Ammon's horn (tissue), 1 donor: ENCODE measurements around the gene ANKRD36B.
"Not testable (repeated sequence)": the region's sequence is repeated elsewhere in the genome, so short reads cannot be mapped to it uniquely, and the experiment has no call there.

Source experiments
- DNase-seq: peaks from one replicate; pipeline ENCODE4 v3.0.0-alpha.2; 2016; ENCODE audit warnings: low spot score

Gene ANKRD36B

GRCh38 chr2:97549058-97549457, 40.6 kb downstream of the ANKRD36B start:
- DNase-seq: not testable (repeated sequence)

DNA sequence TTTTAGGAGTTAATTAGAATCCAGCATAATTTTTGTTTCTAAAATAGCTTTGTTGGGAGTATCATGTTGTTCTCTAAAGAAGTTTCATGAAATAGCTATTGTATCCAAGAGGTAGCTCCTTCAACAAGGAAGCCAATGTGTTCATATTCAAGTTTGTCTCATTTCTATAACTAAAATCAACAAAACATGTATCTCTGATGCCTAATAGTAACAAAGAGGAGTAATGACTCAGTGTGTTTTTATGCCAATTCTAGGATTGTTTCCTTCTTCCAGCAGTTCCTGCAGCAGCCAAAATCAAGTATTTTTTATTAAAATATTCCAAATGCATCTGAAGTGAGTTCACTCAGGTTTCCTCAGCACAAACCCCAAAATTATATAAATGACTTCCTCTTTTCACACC, 41.1 kb downstream of the ANKRD36B start:
- not testable (repeated sequence) for DNase-seq

DNA sequence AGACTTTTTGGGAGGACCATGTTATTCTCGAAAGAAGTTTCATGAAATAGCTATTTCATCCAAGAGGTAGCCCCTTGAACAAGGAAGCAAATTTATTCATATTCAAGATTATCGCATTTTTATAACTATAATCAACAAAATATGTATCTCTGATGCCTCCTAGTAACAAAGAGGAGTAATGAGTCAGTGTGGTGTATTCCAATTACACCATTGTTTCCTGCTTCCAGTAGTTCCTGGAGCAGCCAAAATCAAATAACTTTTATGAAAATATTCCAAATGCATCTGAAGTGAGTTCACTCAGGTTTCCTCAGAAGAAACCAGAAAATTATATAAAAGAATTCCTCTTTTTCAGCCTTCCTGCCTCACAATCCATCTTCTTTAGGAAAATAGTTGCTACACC, 43.0 kb downstream of the ANKRD36B start:
- DNase-seq: no peak

DNA sequence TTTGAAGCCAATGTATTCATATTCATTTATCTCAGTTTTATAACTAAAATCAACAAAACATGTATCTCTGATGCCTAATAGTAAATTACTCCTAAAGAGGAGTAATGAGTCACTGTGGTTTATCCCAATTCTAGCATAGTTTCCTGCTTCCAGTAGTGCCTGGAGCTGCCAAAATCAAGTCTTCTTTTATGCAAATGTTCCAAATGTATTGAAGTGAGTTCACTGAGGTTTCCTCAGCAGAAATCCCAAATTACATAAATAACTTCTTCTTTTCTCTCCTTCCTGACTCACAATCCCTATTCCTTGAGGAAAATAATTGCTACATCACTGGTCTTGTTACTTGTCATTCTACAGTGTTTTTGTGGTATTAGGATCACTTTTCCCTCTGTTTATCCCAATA, 44.8 kb downstream of the ANKRD36B start:
- DNase-seq: not testable (repeated sequence)

GRCh38 chr2:97525904-97526303, 63.8 kb downstream of the ANKRD36B start:
- not testable (repeated sequence) for DNase-seq

DNA sequence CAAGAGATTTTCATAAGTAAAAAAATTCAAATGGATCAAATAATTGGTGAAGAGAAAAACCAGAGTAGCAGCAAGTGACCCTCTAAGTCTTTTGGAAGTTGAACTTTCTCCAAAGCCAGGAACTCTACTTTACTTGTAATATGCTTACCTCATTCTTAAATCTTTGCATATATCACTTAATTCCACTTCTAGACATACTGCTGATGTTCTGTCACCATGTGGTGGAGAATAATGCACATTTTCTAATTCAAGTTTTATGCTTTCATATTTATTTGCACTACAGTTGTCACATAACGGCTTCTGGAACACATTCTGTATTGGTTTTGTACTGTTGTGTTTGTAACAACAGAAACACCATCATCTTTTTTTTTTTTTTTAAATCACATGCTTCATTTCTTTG, 65.9 kb downstream of the ANKRD36B start:
- not testable (repeated sequence) for DNase-seq

- not testable (repeated sequence) for DNase-seq
Measured at GRCh38 chr2:97522916-97523555, 66.6 kb downstream of the ANKRD36B start.

DNA sequence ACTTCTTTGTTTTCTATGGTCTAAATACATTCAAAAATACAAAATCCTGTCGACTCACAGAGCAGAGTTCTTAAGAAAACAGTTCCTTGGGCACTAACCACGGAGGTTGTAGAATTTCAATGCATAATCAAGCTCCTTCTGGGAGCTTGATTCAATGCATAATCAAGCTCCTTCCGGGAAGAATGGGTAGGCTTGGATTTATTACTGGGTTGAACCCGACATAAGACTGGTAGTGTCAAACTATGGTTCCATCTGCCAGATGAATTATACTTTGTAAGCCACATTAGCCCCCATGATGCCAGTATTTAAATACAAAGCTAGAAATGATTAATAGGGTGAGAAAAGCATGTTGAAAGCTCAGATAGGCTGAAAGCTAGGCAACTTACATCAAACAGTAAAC, 94.0 kb downstream of the ANKRD36B start:
- not testable (repeated sequence) for DNase-seq

DNA sequence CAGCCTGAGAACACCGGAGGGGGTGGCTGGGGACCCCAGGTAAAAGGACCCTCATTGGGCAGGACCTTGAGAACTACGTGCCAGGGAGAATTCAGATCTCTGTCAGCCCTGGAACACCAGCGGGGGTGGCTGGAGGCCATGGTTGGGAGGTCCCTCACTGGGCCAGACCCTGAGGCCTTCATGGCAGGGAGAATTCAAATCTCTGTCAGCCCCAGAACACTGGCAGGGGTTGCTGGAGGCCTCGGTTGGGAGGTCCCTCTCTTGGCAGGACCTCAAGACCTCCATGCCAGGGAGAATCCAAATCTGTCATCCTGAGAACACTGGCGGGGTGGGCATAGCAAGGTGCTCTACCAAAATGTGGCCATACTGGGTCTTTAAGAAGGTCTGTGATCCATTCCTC, 99.5 kb downstream of the ANKRD36B start:
- DNase-seq: peak; percentile 1
